Neuronal stem cell (in vitro differentiated cells): ENCODE results near the gene GPR179.

Experiments used
- DNase-seq: peaks from one replicate; pipeline ENCODE4 v3.0.0-alpha.2; 2013; ENCODE audit warnings: low spot score
- H2AFZ ChIP-seq: one replicate; pipeline ENCODE4 v1.6.1; 2013; ENCODE audit warnings: mild to moderate bottlenecking, low read length, inconsistent platforms
- H2AK5ac ChIP-seq: 2 replicates; pipeline ENCODE4 v1.6.1; 2013; ENCODE audit warnings: low read depth, mild to moderate bottlenecking, inconsistent platforms, low read length, moderate library complexity, mixed read lengths
- H2BK120ac ChIP-seq: 2 replicates; pipeline ENCODE4 v1.6.1; 2013; ENCODE audit warnings: low read depth, mild to moderate bottlenecking, inconsistent platforms, low read length, moderate library complexity, mixed read lengths
- H2BK12ac ChIP-seq: one replicate; pipeline ENCODE4 v1.6.1; 2013; ENCODE audit warnings: low read length, inconsistent platforms
- H2BK15ac ChIP-seq: 2 replicates; pipeline ENCODE4 v1.6.1; 2013; ENCODE audit warnings: mild to moderate bottlenecking, low read length, inconsistent platforms, mixed read lengths
- H2BK5ac ChIP-seq: one replicate; pipeline ENCODE4 v1.6.1; 2013; ENCODE audit warnings: inconsistent platforms, mild to moderate bottlenecking, low read length, moderate library complexity
- H3K14ac ChIP-seq: one replicate; pipeline ENCODE4 v1.6.1; 2013; ENCODE audit warnings: low read length, inconsistent platforms
- H3K18ac ChIP-seq: 2 replicates; pipeline ENCODE4 v1.6.1; 2013; ENCODE audit warnings: low read length, inconsistent platforms
- H3K23ac ChIP-seq: 2 replicates; pipeline ENCODE4 v1.6.1; 2013; ENCODE audit warnings: low read depth, mild to moderate bottlenecking, mixed read lengths, low read length, inconsistent platforms; ENCODE audit not compliant: poor library complexity
- H3K27ac ChIP-seq: replicated peaks from 3 replicates; pipeline ENCODE4 v1.5.1; 2013; ENCODE audit warnings: low read length, inconsistent platforms
- H3K27me3 ChIP-seq, 3 experiments: 2 replicates each; pipeline ENCODE4 v1.6.1; 2013; ENCODE audit warnings: low read length in 3 of 3, mild to moderate bottlenecking in 2 of 3, inconsistent platforms in 1 of 3, low read depth in 1 of 3, mixed read lengths in 1 of 3, moderate library complexity in 1 of 3; ENCODE audit not compliant: control insufficient read depth in 3 of 3, insufficient read depth in 3 of 3
- H3K36me3 ChIP-seq, 2 donors: replicated peaks in 1 of 2; 2 replicates each; pipeline ENCODE4 v1.6.1; 2013; ENCODE audit warnings: low read length in 2 of 2; ENCODE audit not compliant: control insufficient read depth in 2 of 2, insufficient read depth in 2 of 2
- H3K4ac ChIP-seq: 2 replicates; pipeline ENCODE4 v1.6.1; 2013; ENCODE audit warnings: inconsistent platforms, mild to moderate bottlenecking, low read length, moderate library complexity
- H3K4me1 ChIP-seq, 2 donors: 1 replicate in 1 of 2; 2 replicates in 1 of 2; pipeline ENCODE4 v1.6.1; 2013; ENCODE audit warnings: low read length in 2 of 2, low read depth in 1 of 2; ENCODE audit not compliant: control insufficient read depth in 2 of 2, insufficient read depth in 1 of 2
- H3K4me2 ChIP-seq: one replicate; pipeline ENCODE4 v1.6.1; 2013; ENCODE audit warnings: mild to moderate bottlenecking, low read length, inconsistent platforms; ENCODE audit not compliant: insufficient read depth, poor library complexity, severe bottlenecking
- H3K4me3 ChIP-seq, 2 donors: 2 replicates each; pipeline ENCODE4 v1.5.1; 2013; ENCODE audit warnings: low read length in 2 of 2, mild to moderate bottlenecking in 2 of 2, inconsistent platforms in 1 of 2, moderate library complexity in 1 of 2
- H3K79me1 ChIP-seq: one replicate; pipeline ENCODE4 v1.6.1; 2013; ENCODE audit warnings: low read depth, mild to moderate bottlenecking, inconsistent platforms, low read length, moderate library complexity
- H3K9ac ChIP-seq: one replicate; pipeline ENCODE4 v1.6.1; 2013; ENCODE audit warnings: mild to moderate bottlenecking, low read depth, low read length, inconsistent platforms; ENCODE audit not compliant: poor library complexity
- H3K9me3 ChIP-seq, 2 donors: replicated peaks in 1 of 2; 2 replicates each; pipeline versions ENCODE3 to v1.6.1; 2013; ENCODE audit warnings: low read length in 2 of 2, mild to moderate bottlenecking in 2 of 2, inconsistent platforms in 1 of 2, low read depth in 1 of 2, mixed read lengths in 1 of 2, moderate library complexity in 1 of 2; ENCODE audit not compliant: control insufficient read depth in 2 of 2, insufficient read depth in 1 of 2
- H4K8ac ChIP-seq: one replicate; pipeline ENCODE4 v1.6.1; 2013; ENCODE audit warnings: low read depth, mild to moderate bottlenecking, inconsistent platforms, low read length, moderate library complexity
- H4K91ac ChIP-seq: one replicate; pipeline ENCODE4 v1.6.1; 2013; ENCODE audit warnings: low read length, low read depth, mild to moderate bottlenecking, inconsistent platforms; ENCODE audit not compliant: poor library complexity
- WGBS, 2 donors: extraction: QIAGEN DNeasy Blood & Tissue Kit; methylation state at CpG; one replicate each; pipeline ENCODE4 v1.1.7; 2013; ENCODE audit warnings: missing lambda C conversion rate in 2 of 2, mixed read lengths in 1 of 2; ENCODE audit not compliant: insufficient read length in 2 of 2, insufficient replicate concordance in 1 of 2; ENCODE audit errors: extremely low coverage in 2 of 2; 5-methylcytosine and 5-hydroxymethylcytosine counted together

The GPR179 gene

DNA sequence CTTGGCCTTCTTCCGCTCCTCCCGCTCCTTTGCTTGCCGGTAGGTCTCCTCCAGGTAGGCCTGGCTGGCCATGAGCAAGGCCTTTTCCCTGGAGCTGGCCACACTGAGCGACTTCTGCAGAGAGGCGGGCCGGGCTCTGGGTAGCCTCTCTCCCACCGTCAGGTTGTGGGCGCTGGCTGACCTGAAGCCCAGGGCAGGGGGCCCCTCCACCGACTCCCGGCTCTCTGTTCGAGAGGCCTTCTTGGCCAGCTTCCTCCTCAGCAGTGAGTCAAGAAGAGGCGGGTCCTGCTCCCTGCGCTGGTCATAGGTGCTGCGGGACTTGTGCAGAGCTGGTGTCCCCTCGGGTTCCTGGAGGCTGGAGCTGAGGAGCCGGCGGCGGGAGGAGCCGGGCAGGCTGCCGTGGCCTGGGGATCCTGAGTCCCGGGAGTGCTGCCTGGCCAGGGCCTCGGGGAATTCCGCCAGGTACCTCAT, 12.8 kb downstream of the GPR179 start:
- Histone ChIP-seq H2BK15ac (peak overlapping the region; percentile 38), H3K4me2 (no peak overlapping the region), H2AFZ (no peak overlapping the region), H4K91ac (no peak overlapping the region), H2BK120ac (no peak overlapping the region), H3K4me1 (peaks cover 0 to 3% of the 10 kb centered on the region in 2 donors), H3K36me3 (no peaks in the 10 kb centered on the region), H3K4me3 (no peak overlapping the region), H3K9me3 (no peaks in the 10 kb centered on the region), H2AK5ac (peak overlapping the region; percentile 78), H3K23ac (peak overlapping the region; percentile 49), H3K18ac (peak overlapping the region; percentile 17), H3K27me3 (peaks cover 0 to 34% (median 0%) of the 10 kb centered on the region in 3 experiments), H4K8ac (no peak overlapping the region), H2BK12ac (peak overlapping the region; percentile 17), H3K79me1 (no peaks in the 10 kb centered on the region), H3K27ac (no peak overlapping the region), H2BK5ac (peak overlapping the region; percentile 46), H3K14ac (no peak overlapping the region), H3K4ac (peak overlapping the region; percentile 44), H3K9ac (no peak overlapping the region)
- no peak for DNase-seq
- no CpG with 5 or more reads among the region's 23 CpGs for WGBS, 2 donors

DNA sequence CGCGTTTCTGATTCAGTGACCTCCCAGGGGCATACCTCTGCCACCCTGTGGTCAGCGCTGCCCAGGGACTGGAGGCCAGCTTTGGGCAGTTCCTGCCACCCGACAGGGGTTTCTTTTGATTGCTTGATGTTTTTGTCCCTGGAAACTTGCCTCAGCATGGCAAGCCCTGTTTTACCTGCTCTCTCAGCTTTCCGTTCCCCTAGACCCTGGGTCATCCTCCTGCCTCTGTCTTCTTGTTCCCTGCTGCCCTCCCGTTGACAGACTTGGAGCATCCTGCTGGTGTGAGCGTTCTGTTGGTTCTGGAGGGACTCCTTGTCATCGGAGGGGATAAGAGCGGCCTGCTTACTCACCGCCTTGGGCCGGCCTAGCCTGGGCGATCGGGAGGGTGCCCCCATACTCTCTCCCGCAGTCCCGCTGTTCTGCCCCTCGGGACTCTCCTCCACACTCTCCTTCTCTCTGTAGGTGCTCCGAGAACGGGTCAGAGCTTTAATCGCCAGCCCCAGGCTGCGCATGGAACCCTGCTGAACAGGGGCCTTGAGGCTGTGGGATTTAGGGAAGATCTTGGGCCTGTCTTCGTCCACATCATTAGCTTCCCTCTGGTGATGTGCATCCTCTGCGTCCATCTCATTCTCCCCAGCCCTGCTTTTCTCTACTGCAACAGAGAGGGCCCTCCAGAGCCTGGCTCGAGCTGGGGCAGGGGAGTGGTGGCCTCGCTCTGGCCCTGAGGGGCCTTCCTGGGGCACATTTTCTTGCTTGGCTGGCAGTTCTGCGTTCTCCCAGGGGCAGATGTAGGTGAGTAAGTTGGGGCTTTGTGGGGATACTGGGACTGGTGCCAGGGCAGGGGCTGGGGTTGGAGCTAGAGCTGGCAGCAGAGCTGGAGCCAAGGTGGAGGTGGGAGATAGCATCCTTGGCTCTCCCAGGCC, 13.7 kb downstream of the GPR179 start:
- Histone ChIP-seq H2AK5ac (peak overlapping the region; percentile 38), H3K4me1 (peaks cover 4 to 10% of the 10 kb centered on the region in 2 donors), H2BK12ac (peak overlapping the region; percentile 17), H2BK5ac (peak overlapping the region; percentile 46), H3K27me3 (peaks cover 0 to 25% (median 0%) of the 10 kb centered on the region in 3 experiments), H3K4me2 (no peak overlapping the region), H3K9me3 (no peaks in the 10 kb centered on the region), H3K4ac (no peak overlapping the region), H3K14ac (no peak overlapping the region), H3K79me1 (no peaks in the 10 kb centered on the region), H2BK15ac (peak overlapping the region; percentile 30), H2AFZ (peak overlapping the region; percentile 26), H4K91ac (no peak overlapping the region), H3K27ac (no peak overlapping the region), H3K36me3 (no peaks in the 10 kb centered on the region), H3K23ac (peak overlapping the region; percentile 49), H4K8ac (peak overlapping the region; percentile 78), H3K4me3 (no peak overlapping the region), H3K9ac (no peak overlapping the region), H2BK120ac (peak overlapping the region; percentile 6), H3K18ac (peak overlapping the region; percentile 44)
- DNase-seq, result no peak
- no CpG with 5 or more reads among the region's 25 CpGs for WGBS, 2 donors

DNA sequence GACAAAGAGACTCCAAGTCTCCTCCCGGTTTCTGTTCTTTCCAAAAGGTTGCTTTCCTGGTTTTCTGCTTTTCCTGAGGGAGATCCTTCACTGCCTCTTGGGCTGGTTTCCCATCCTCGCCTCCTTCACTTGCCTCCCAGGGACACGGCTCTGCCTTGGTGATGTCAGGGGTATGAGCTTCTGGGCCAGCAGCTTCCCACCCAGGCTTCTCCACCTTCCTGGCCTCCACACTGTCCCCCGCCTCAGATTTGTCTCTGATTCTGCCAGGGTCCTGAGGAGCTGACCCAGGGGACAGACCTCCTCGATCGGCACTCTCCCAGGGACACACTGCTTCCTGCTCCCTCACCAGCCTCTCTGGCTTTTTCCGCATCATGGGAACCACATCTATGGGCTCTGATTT, 14.5 kb downstream of the GPR179 start:
- Histone ChIP-seq H3K18ac (peak overlapping the region; percentile 35), H3K4me1 (peaks cover 9 to 15% of the 10 kb centered on the region in 2 donors), H3K23ac (no peak overlapping the region), H3K4me2 (no peak overlapping the region), H3K79me1 (no peaks in the 10 kb centered on the region), H3K4me3 (no peak overlapping the region), H4K91ac (no peak overlapping the region), H2AFZ (peak overlapping the region; percentile 26), H3K27me3 (peaks cover 0 to 18% (median 0%) of the 10 kb centered on the region in 3 experiments), H3K4ac (no peak overlapping the region), H4K8ac (no peak overlapping the region), H3K27ac (no peak overlapping the region), H2BK5ac (no peak overlapping the region), H2AK5ac (no peak overlapping the region), H2BK120ac (no peak overlapping the region), H2BK12ac (no peak overlapping the region), H3K9ac (no peak overlapping the region), H2BK15ac (no peak overlapping the region), H3K14ac (peak overlapping the region; percentile 66), H3K9me3 (no peaks in the 10 kb centered on the region), H3K36me3 (no peaks in the 10 kb centered on the region)
- no CpG with 5 or more reads among the region's 7 CpGs for WGBS, 2 donors
- no peak for DNase-seq

DNA sequence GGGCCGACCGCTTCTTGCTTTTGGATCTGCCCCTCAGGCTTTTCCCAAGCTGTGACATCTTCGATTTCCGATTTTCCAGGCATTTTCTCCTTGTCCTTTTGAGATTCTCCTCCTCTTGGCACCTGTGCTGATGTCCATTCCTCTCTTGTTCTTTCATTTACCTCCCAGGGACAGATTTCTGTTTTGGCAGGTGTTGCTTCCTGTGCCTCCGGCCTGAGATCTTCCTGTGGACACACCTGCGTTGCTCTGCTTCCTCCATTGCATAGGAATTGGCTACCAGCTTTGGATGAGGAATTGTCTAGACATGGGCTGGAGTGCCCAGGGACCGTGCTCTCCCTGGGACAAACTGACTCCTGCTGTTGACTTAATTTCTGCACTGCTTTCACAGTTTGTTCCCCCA, 15.1 kb downstream of the GPR179 start:
- Histone ChIP-seq H2BK12ac (no peak overlapping the region), H2AK5ac (no peak overlapping the region), H4K8ac (no peak overlapping the region), H3K9me3 (no peaks in the 10 kb centered on the region), H3K18ac (no peak overlapping the region), H3K27ac (no peak overlapping the region), H2BK120ac (no peak overlapping the region), H3K4me3 (no peak overlapping the region), H2BK15ac (no peak overlapping the region), H3K23ac (no peak overlapping the region), H3K36me3 (peaks cover 2 to 4% of the 10 kb centered on the region in 2 donors), H3K4ac (no peak overlapping the region), H2AFZ (no peak overlapping the region), H3K79me1 (no peaks in the 10 kb centered on the region), H3K27me3 (peaks cover 0 to 18% (median 0%) of the 10 kb centered on the region in 3 experiments), H3K4me2 (no peak overlapping the region), H3K4me1 (peaks cover 9 to 15% of the 10 kb centered on the region in 2 donors), H3K9ac (no peak overlapping the region), H4K91ac (no peak overlapping the region), H2BK5ac (no peak overlapping the region), H3K14ac (no peak overlapping the region)
- no CpG with 5 or more reads among the region's 7 CpGs for WGBS, 2 donors
- no peak for DNase-seq
